Measurements from ENCODE around the gene LY6G5C. TPM values are rescaled to one million over a fixed set of nuclear protein-coding genes. Genes with fewer than 3 reads are reported as not detected.

The LY6G5C gene
- total RNA-seq, 4 donors from 2014 or later, result 0.84 TPM; not detected in 3

DNA sequence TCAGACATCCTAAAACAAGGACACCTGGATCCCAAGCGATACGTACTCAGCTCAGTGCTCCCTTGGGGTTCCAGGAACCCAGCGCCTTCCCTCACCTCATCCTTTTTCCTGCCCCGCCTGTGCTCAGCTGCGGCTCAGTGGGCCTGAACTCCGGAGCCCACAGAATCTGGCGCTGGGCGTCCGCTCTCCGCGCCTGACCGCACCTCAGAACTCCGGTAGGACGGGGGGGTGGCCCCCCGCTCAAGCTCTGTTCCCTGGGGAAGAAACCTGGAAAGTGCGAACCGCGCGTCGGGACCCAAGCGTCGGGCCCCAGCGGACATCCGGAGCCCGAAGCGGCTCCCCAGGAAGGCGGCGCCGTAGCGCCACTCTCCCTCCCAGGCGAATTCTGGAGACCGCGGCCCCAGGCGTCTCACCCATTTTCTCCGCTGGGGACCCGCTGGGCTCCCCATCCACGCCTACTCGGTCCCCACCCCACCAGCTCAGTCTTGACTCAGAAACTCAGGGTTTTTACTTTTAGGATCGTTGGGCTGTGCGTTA is 336 bp upstream of the LY6G5C start:
- H3K4me1 ChIP-seq, result peaks cover 0 to 35% (median 4%) of the 10 kb centered on the region in 4 donors
- WGBS, 2 donors, result 0 to 2% methylated on average over 27 to 39 of the region's 40 CpGs
- peak overlapping the region; percentile 36 to 60 (median 44) for H3K4me3 ChIP-seq
- DNase-seq (ENCODE audit: low spot score in 2 of 2), result no peak
- no peaks in the 10 kb centered on the region for H3K27me3 ChIP-seq
- peaks cover 0 to 9% (median 0%) of the 10 kb centered on the region in 3 donors for H3K36me3 ChIP-seq
- TF ChIP-seq, protein P1, sequence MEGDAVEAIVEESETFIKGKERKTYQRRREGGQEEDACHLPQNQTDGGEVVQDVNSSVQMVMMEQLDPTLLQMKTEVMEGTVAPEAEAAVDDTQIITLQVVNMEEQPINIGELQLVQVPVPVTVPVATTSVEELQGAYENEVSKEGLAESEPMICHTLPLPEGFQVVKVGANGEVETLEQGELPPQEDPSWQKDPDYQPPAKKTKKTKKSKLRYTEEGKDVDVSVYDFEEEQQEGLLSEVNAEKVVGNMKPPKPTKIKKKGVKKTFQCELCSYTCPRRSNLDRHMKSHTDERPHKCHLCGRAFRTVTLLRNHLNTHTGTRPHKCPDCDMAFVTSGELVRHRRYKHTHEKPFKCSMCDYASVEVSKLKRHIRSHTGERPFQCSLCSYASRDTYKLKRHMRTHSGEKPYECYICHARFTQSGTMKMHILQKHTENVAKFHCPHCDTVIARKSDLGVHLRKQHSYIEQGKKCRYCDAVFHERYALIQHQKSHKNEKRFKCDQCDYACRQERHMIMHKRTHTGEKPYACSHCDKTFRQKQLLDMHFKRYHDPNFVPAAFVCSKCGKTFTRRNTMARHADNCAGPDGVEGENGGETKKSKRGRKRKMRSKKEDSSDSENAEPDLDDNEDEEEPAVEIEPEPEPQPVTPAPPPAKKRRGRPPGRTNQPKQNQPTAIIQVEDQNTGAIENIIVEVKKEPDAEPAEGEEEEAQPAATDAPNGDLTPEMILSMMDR (IDR thresholded peaks at IDR 0.05), result peak in 2 of 5 experiments; percentile 13 to 36
- TF ChIP-seq POLR2A (IDR thresholded peaks at IDR 0.05) (peak in 1 of 2 donors; percentile 20), EP300 (IDR thresholded peaks at IDR 0.05) (no peak)
- H3K27ac ChIP-seq, result peak overlapping the region; percentile 51 to 84 (median 69)
- no peaks in the 10 kb centered on the region for H3K9me3 ChIP-seq

DNA sequence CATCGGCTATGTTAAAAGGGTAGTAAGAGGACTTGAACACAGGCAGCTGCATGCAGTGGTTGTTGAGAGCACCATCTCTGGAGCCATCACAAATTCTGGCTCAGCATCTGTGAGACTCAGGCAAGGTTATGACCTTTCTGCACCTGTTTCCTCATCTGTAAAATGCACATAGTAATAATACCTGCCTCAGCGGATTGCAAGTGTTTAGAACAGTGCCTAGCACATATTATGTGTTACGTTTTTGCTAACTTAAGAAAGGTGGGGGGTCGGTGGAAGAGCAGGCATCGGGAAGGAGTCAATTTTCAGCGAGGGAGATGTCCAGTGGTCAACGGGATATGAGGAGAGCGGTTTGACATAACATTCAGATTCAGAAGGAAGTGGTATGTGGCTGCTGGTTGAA is 2.9 kb downstream of the LY6G5C start:
- H3K27me3 ChIP-seq, result no peaks in the 10 kb centered on the region
- H3K27ac ChIP-seq, result no peak overlapping the region
- H3K36me3 ChIP-seq, result peaks cover 0 to 19% (median 5%) of the 10 kb centered on the region in 3 donors
- H3K4me3 ChIP-seq, result no peak overlapping the region
- no peak for DNase-seq (ENCODE audit: low spot score in 2 of 2)
- no peaks in the 10 kb centered on the region for H3K9me3 ChIP-seq
- no peak for TF ChIP-seq POLR2A (IDR thresholded peaks at IDR 0.05)
- TF ChIP-seq, protein P1 (IDR thresholded peaks at IDR 0.05), result no peak
- TF ChIP-seq EP300 (IDR thresholded peaks at IDR 0.05), result no peak
- 63 to 71% methylated on average over 8 of the region's 8 CpGs for WGBS, 2 donors
- H3K4me1 ChIP-seq, result peaks cover 0 to 26% (median 2%) of the 10 kb centered on the region in 4 donors

DNA sequence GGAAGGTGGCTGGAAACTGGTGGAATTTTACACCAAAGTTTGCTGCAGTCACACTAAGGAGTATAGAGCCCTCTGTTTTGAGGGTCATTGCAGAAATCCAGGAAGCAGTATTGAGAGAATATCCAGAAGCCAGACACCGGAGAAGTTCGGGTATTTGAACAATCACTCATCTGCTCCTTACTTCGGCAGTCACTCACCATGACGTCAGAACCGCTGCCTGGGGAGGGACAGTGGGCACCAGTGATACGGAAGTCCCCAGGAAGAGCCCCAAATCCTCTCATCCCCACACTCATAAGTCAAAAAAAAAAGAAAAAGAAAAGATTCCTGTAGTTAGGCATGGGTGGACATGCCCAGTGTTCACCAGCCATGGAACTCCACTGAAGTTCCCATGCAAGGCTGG is 4.0 kb downstream of the LY6G5C start:
- no peak for DNase-seq (ENCODE audit: low spot score in 2 of 2)
- Histone ChIP-seq H3K27ac (no peak overlapping the region), H3K9me3 (no peaks in the 10 kb centered on the region), H3K4me3 (no peak overlapping the region), H3K27me3 (no peaks in the 10 kb centered on the region), H3K36me3 (peaks cover 0 to 30% (median 13%) of the 10 kb centered on the region in 3 donors), H3K4me1 (peaks cover 0 to 18% (median 2%) of the 10 kb centered on the region in 4 donors)
- 67 to 73% methylated on average over 6 of the region's 6 CpGs for WGBS, 2 donors
- TF ChIP-seq EP300 (IDR thresholded peaks at IDR 0.05) (no peak), POLR2A (IDR thresholded peaks at IDR 0.05) (no peak)
- TF ChIP-seq, protein P1 (IDR thresholded peaks at IDR 0.05), result no peak

DNA sequence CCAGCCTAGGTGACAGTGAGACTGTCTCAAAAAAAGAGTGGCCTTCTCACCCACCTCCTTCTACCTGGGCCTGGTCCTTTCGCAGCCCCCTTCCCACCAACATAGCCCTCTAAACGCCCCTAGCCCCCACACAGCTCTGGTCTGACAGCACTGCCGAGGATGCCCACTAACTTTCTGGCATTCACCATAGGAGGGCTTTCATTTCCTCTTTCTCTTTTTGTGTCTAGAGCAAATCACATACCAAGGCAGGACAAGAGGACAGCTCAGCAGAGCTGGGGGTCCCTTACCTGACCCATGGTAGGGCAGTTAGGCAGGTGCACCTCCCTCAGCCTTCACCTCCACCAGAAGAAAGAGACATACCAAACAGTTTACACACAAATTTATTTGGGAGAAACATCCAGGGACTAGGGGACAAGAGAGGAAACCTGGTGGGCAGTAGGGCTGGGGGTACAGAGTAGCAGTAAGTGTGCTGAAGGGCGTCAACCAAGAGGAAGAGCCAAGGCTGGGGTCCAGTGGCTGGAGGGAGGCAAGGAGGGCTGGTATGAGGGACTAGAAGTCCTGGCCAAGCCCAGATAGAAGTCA is 4.5 kb downstream of the LY6G5C start:
- H3K4me1 ChIP-seq, result peaks cover 0 to 14% (median 2%) of the 10 kb centered on the region in 4 donors
- H3K27ac ChIP-seq, result no peak overlapping the region
- peaks cover 0 to 34% (median 16%) of the 10 kb centered on the region in 3 donors for H3K36me3 ChIP-seq
- TF ChIP-seq, protein P1 (IDR thresholded peaks at IDR 0.05), result no peak
- no peak for TF ChIP-seq POLR2A (IDR thresholded peaks at IDR 0.05)
- no peak for TF ChIP-seq EP300 (IDR thresholded peaks at IDR 0.05)
- no peaks in the 10 kb centered on the region for H3K27me3 ChIP-seq
- no peaks in the 10 kb centered on the region for H3K9me3 ChIP-seq
- 72 to 82% methylated on average over 4 of the region's 4 CpGs for WGBS, 2 donors
- DNase-seq (ENCODE audit: low spot score in 2 of 2), result no peak
- no peak overlapping the region for H3K4me3 ChIP-seq

DNA sequence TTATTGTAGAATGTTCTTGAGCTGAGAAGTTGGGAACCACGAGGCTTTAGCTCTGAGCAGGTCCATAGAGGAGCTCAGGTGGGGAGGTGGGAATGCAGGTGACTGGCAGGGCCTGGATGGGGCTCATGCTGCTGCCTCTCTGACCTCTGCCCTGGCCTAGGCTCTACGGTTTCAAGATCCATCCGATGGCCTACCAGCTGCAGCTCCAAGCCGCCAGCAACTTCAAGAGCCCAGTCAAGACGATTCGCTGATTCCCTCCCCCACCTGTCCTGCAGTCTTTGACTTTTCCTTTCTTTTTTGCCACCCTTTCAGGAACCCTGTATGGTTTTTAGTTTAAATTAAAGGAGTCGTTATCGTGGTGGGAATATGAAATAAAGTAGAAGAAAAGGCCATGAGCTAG is 11.2 kb downstream of the LY6G5C start, which contains the start of gene LY6G5B:
Gene LY6G5B (plus strand): TSS at position 301 of the 400 bp plus-strand sequence. CDS start 975 bp downstream, outside the sequence.
- Histone ChIP-seq H3K36me3 (peaks cover 8 to 75% (median 46%) of the 10 kb centered on the region in 3 donors), H3K4me3 (no peak within 1 kb of the TSS), H3K27me3 (no peaks in the 10 kb centered on the region), H3K27ac (no peak within 1 kb of the TSS), H3K9me3 (no peaks in the 10 kb centered on the region), H3K4me1 (peaks cover 0 to 27% (median 9%) of the 10 kb centered on the region in 4 donors)
- WGBS, 2 donors, result 84 to 86% methylated on average over 8 of the region's 8 CpGs
- DNase-seq (ENCODE audit: low spot score in 2 of 2), result no peak
- no peak for TF ChIP-seq POLR2A (IDR thresholded peaks at IDR 0.05)
- TF ChIP-seq, protein P1 (IDR thresholded peaks at IDR 0.05), result no peak
- TF ChIP-seq EP300 (IDR thresholded peaks at IDR 0.05), result no peak

All from tibial nerve (tissue), 4 donors.